NCI-H1105 treated with DMSO at 0.1 percent for 48 hours (cell line): ENCODE measurements around the gene H6PD.
A peak's percentile ranks its signal among the peaks of the same experiment; 100 is the strongest.

ENCODE experiments used
- DNase-seq: peaks from one replicate; lab custom pipeline; 2025; lab: John Stamatoyannopoulos, UW

H6PD gene

DNA sequence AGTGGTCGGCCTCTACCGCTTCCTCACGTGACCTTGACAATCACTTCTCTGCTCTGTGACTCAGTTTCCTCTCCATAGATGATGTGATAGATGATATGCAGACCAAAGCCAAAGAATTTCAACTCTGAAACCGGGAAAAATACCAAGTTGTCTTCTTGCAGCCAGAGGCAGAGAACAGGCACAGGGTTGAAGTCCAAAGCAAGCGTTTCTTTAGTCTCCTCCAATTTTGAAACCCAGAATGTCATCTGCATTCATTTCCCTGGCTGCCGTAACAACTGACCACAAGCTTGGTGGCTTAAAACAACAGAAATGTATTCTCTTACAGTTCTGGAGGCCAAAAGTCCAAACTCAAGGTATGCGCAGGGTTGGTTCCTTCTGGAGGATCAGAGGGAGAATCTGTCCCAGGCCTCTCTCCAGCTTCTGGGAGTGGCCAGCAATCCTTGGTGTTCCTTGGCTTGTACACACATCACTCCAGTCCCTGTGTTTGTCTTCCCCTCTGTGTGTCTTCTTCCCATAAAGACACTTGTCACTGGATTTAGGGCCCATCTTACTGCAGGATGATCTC is 30.3 kb upstream of the H6PD start:
- DNase-seq: no peak

DNA sequence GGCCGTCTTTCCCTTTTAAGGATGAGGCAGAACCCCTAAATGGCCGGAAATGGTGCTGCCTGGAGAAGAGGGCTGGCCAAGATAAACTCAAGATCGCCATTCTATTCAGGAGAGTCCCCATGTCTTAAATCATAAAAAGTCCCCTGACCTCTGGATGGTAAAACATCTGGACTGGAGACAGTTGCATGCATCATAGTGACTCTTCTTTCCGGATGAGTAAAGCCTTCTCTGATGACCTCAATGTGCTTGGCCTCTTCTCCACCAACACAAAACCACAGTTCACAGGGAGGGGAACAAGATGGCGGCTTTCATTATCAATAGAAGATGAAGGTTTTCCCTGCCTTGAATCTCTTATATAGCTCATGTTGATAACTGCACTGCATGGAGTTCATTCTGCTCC is 27.5 kb upstream of the H6PD start:
- no peak for DNase-seq

DNA sequence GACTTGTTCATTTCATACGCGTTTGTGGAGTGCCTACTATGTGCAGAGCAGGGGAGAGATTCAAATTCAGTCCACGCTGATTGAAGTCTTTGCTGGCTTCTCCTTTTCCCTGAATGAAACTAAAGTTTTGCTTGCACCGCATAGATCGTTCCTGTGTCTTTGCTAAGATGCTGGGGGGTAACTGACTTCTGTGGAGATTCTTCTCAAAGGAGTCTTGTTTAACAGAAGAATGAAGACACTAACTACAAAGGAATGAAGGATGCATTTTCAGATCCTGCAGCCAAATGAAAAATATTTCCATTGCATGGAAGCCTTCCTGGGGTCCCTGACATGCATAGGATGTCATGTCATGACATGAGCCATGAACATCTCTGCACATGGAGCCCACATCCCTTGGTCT is 26.9 kb upstream of the H6PD start:
- no peak for DNase-seq

- no peak for DNase-seq
Measured at GRCh38 chr1:9211291-9211811, 23.2 kb upstream of the H6PD start.

DNA sequence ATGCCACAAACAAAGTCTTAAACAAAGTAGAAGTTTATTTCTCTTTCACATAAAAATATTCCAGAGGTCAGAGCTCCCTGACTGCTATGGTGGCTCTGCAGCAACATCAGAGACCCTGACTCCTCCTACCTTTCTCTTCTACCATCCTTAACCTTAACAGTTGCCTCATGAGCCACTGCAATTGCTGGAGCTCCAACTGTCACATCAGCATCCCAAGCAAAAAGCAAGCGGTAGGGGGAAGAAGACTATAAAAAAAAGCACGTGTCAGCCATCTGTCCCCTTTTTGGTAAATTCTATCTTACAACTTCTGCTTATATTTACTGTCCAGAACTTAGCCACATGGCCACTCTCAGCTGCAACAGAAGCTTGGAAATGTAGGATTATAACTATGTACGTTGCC is 21.8 kb upstream of the H6PD start:
- no peak for DNase-seq

DNA sequence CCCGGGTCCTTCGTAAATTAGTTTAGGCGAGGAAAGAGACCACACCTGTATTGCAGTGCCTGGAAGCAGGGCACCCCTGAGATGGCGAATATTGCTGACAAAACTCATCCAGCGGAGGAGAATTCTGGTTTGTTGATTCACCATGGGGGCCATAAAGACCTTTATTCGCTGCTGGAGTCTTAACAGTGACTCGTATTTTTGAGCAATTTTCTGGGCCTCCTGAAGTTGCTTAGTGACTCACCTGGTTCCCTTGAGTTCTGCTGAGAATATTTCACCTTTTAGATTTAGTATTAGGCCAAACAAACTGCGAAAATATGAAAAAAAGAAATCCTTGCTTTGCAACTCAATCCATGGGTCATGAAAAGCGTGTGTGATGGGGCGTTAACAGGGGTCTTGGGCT is 20.6 kb upstream of the H6PD start:
- DNase-seq: no peak

DNA sequence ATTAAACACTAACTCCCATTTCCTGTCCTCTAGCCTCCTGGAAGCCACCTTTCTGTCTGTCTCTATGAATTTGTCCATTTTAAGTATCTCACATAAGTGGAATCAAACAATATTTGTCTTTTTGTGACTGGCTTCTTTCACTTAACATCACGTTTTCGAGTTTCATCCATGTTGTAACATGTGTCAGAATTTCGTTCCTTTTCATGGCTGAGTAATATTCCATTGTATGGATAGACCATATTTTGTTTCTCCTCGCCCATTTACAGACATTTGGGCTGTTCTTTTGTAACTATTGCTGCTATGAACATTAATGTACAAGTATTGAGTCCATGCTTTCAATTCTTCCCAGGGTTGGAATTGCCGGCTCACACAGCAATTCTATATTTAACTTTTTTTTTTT is 15.7 kb upstream of the H6PD start:
- no peak for DNase-seq

DNA sequence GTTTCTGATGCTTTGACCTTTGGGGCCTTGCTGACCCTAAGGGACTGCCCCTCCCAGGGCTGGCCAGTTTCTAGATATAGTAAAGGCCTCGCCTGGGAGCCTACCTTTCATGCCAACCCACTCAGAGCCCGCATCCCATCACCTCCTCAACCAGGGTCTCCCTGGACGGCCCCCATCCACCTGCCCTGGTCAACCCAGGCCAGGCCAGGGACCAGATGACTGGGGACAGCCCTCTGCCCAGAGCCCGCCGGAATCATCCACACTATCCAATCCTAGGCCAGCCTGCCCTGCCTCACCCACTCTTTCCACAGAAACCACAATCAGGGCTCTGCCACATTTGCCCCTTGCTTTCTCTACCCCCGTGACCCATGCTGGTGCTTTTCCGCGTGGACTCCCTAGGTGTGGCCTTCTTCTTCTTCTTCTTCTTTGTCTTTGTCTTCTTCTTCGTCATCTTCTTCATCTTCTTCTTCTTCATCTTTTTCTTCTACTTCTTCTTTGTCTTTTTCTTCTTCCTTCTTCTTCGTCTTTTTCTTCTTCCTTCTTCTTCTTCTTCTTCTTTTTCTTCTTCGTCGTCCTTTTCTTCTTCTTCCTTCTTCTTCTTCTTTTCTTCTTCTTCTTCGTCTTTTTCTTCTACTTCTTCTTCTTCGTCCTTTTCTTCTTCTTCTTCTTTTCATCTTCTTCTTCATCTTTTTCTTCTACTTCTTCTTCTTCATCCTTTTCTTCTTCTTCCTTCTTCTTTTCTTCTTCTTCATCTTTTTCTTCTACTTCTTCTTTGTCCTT is 11.5 kb upstream of the H6PD start:
- DNase-seq: no peak

DNA sequence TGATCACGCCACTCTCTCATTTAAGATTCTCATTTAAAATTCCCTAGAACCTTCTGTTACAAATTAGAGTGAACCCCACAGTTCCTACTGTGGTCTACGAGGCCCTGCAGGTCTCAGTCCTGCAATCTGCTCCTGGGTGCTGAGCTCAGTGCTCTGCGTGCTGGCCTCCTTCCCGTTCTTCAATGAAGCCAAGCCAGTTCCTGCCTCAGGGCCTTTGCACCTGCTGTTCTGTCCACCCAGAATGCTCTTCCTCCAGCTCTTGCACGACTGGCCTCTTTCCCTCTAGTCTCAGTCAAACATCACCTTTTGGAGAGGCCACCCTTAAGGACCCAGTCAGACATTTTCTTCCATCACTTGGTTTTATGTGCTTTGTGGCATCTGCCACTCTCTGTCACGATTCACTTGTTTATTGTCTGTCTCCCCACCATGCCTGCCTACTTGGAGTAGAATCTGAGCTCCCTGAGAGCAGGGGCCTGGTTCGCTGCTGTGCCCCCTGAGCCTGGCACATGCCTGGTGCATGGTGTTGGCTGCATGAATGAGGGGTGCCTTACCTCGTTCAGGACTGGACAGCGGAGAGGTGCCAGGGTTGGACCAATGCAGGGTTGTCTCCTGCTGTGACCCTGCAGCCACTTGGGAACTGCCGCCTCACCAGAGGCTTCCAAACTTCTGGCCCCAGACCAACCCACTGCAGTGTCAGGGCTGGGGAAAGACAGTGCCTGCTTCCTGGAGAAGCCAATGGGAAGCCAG is 9.7 kb upstream of the H6PD start:
- no peak for DNase-seq

DNA sequence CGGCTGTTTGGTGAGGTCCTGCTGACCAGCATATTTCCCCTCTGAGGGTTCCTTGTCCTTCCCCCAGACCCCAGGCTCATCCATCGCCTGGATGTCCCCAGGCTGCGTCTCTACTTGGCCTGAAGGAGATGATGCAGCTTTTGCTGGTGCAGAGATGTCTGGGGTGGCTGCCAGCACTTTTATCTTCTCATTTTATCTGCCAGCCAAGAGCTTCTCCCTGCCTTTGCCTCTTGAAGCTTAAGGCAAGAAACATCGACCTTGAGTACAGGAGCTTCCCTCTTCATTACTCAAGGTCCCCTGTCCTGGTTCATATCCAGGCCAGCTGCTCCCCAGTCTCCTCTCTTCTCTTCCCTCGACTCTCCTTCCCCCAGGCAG is 9.2 kb upstream of the H6PD start:
- DNase-seq: no peak

DNA sequence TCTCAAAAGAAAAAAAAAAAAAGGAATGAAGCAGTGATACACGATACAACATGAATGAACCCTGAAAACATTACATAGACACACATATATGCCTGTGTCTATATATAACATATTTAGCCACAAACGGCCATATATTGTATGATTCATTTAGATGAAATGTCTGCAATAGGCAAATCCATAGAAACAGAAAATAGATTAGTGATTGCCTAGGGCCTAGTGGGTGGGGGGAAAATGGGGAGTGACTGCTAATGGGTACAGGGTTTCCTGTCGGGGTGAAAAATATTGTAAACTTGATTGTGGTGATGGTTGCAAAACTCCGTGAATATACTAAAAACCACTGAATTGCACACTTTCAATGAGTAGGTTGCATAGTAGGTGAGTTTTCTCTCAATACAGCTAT is 6.0 kb upstream of the H6PD start:
- DNase-seq: no peak

- DNase-seq: no peak
Measured at GRCh38 chr1:9229549-9229948, 5.0 kb upstream of the H6PD start.

- no peak for DNase-seq
Measured at GRCh38 chr1:9230869-9231533, 3.6 kb upstream of the H6PD start.

DNA sequence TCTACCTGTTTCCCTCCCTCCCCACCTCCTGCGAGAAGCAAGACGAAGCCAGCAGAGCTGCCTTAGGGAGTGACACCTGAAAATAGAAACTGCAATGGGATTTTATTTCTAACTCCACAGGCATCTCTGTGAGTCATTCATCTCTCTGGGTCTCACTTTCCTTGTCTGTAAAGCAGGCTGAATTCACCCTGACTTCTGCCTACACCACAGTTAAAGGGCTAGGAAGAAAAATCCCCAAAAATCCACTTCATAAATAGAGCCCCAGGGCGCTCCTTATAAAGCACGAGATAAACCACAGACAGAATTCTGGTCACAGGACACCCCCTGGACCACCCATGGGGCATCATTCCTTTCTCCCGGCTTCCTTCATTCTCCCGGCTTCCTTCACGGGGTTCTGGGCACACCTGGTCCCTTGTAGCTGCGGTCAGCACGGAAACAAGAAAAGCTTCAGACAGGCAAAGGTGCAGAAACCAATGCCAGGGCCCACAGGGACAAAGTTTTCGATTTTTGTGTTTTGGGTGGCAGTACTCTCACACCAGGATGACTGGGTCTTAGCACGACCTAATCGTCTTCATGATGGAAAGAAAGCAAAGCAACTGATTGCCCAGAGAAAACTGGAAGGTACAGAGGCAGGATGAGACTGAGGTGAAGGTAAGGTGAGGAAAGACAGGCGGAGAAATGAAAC is 2.8 kb upstream of the H6PD start:
- no peak for DNase-seq

- DNase-seq: no peak
Measured at GRCh38 chr1:9233241-9233941, 1.2 kb upstream of the H6PD start.

DNA sequence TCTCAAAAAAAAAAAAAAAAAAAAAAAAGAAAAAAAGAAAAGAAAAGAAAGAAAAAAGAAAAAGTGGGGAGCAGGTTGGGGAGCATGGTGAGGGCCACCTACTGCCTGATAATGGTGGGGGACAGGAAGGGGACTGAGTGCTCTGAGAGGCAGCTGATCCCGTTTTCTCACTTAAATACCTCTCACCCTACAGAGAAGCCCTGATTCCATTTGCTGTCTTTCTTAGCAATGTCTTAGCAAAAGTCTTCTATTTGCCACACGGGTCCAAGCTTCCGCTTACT is 692 bp upstream of the H6PD start:
- DNase-seq: no peak

- DNase-seq: peak; percentile 25
Measured at GRCh38 chr1:9235096-9235459, 504 bp downstream of the H6PD start.

- DNase-seq: no peak
Measured at GRCh38 chr1:9235560-9235959, 986 bp downstream of the H6PD start.

- no peak for DNase-seq
Measured at GRCh38 chr1:9238134-9238533, 3.6 kb downstream of the H6PD start.

- no peak for DNase-seq
Measured at GRCh38 chr1:9238550-9238949, 4.0 kb downstream of the H6PD start.

DNA sequence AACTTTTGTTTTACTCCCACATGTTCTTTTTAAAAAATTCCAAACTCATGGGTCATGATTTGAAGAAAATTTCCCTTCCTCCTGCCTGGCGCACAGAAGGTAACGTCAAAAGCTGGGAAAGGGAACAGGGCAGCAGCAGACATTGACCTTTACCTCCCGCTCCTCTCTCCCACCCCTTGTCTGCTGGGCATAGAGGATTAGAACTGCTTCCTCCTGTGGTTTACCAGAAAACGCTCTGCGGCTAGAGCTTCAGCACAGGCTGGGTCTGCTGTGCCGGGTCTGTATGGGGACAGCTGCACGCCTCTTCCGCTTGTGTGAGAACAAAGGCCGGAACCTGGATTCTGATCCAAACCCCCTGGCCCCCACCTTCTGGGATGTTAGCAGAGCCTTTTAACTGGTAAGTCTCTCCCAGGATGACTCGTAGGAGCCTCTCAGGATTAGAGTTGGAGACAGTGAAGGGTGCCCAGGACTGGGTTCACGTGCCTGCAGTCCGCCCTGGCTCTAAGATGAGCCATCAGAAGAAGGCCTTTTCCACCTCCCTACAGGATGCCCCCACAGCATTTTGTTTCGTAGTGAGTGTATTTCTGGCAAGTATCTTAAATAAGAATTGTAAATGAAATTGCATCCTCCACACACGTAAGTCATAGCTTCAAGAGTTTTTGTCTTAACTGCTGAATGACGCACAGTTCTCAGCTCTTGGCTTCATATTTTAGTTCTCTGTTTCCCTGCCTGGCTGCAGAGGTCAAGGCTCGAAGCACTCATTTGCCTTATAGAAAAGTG is 5.2 kb downstream of the H6PD start:
- no peak for DNase-seq
